Measurements from ENCODE around the gene SUSD1. TPM values are rescaled to one million over a fixed set of nuclear protein-coding genes. Genes with fewer than 3 reads are reported as not detected.

SUSD1 gene
- total and polyA plus RNA-seq, 2 experiments from 2014 or later: 4.2 to 8.4 TPM

DNA sequence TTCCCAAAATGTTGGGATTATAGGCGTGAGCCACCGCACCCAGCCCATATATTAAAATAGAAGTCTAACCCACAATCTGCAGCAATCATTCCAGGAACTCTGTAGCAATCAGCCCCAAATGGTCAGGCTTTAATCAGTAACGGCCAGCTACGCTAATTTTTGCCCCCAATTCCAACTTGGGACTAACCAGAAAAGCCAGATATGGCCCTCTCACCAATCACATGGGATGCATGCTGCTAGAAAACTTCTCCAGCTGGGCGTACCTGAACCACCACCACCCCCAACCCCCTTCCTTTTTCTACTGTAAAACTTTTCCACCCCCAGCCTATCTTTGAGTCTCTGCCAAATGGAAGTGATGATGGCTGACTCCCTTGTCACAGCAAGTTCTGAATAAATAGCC is 4.1 kb downstream of the SUSD1 start:
- no peak overlapping the region for H3K4me2 ChIP-seq (ENCODE audit: unreplicated experiment)
- no peak overlapping the region for H3K4me3 ChIP-seq
- H3K79me2 ChIP-seq (ENCODE audit: insufficient read depth): no peaks in the 10 kb centered on the region
- no peak overlapping the region for H3K27ac ChIP-seq
- in situ Hi-C loops (cut with MboI): no loop called here
- no peak overlapping the region for H3K9ac ChIP-seq
- no peaks in the 10 kb centered on the region for H4K20me1 ChIP-seq (ENCODE audit: insufficient read depth)
- H2AFZ ChIP-seq: no peak overlapping the region
- no peaks in the 10 kb centered on the region for H3K27me3 ChIP-seq (replicated peaks; ENCODE audit: insufficient read depth)
- no peaks in the 10 kb centered on the region for H3K9me2 ChIP-seq (ENCODE audit: insufficient read depth)
- no peaks in the 10 kb centered on the region for H3K36me3 ChIP-seq (ENCODE audit: low read depth)
- 95 to 97% methylated on average over 5 of the region's 5 CpGs for WGBS, 2 experiments (ENCODE audit: low coverage in 1 of 2, low lambda C conversion rate in 2 of 2, missing lambda C conversion rate in 2 of 2)
- DNase-seq: no peak
- peaks cover 6% of the 10 kb centered on the region; the same call in 1 of the 2 replicates for H3K4me1 ChIP-seq (ENCODE audit: insufficient read depth)
- no peaks in the 10 kb centered on the region for H3F3A ChIP-seq (ENCODE audit: insufficient read depth)
- no peak for TF ChIP-seq EZH2phosphoT487 (IDR thresholded peaks at IDR 0.05; ENCODE audit: insufficient read depth, low read depth)
- TF ChIP-seq EZH2 (IDR thresholded peaks at IDR 0.05; ENCODE audit: insufficient read depth, poor library complexity, severe bottlenecking): no peak
- H3K9me3 ChIP-seq (ENCODE audit: low read depth): no peaks in the 10 kb centered on the region

GRCh38 chr9:112170235-112170634 is 4.9 kb downstream of the SUSD1 start:
- Histone ChIP-seq H3K36me3 (ENCODE audit: low read depth) (no peaks in the 10 kb centered on the region), H3K4me1 (ENCODE audit: insufficient read depth) (peaks cover 6% of the 10 kb centered on the region; the same call in 1 of the 2 replicates), H4K20me1 (ENCODE audit: insufficient read depth) (no peaks in the 10 kb centered on the region), H3F3A (ENCODE audit: insufficient read depth) (no peaks in the 10 kb centered on the region), H2AFZ (no peak overlapping the region), H3K4me3 (no peak overlapping the region), H3K27ac (no peak overlapping the region), H3K9me3 (ENCODE audit: low read depth) (no peaks in the 10 kb centered on the region), H3K27me3 (replicated peaks; ENCODE audit: insufficient read depth) (no peaks in the 10 kb centered on the region), H3K79me2 (ENCODE audit: insufficient read depth) (no peaks in the 10 kb centered on the region), H3K9me2 (ENCODE audit: insufficient read depth) (no peaks in the 10 kb centered on the region), H3K9ac (no peak overlapping the region), H3K4me2 (ENCODE audit: unreplicated experiment) (no peak overlapping the region)
- WGBS, 2 experiments (ENCODE audit: low coverage in 1 of 2, low lambda C conversion rate in 2 of 2, missing lambda C conversion rate in 2 of 2): 92 to 95% methylated on average over 4 of the region's 4 CpGs
- in situ Hi-C loops (cut with MboI): no loop called here
- DNase-seq: no peak
- TF ChIP-seq EZH2 (IDR thresholded peaks at IDR 0.05; ENCODE audit: insufficient read depth, poor library complexity, severe bottlenecking) (no peak), EZH2phosphoT487 (IDR thresholded peaks at IDR 0.05; ENCODE audit: insufficient read depth, low read depth) (no peak)

DNA sequence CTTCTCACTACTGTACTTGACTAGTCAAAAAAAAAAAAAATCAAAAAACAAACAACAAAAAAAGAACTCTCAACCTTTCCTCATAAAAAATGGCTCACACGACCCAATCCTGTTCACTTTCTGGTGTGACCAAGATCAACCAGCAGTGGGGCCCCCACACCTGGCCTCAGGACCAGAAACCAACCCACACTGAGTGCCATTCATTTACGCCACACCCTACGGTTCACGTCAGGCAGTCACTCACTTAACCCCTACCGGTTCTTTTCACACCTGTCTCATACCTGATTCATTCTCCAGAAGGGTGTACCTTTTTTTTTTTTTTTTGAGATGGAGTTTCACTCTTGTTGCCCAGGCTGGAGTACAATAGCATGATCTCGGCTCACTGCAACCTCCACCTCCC is 5.7 kb downstream of the SUSD1 start:
- no peaks in the 10 kb centered on the region for H3K9me2 ChIP-seq (ENCODE audit: insufficient read depth)
- no peak overlapping the region for H3K4me3 ChIP-seq
- no peaks in the 10 kb centered on the region for H3K27me3 ChIP-seq (replicated peaks; ENCODE audit: insufficient read depth)
- no peak overlapping the region for H3K4me2 ChIP-seq (ENCODE audit: unreplicated experiment)
- H3K9me3 ChIP-seq (ENCODE audit: low read depth): no peaks in the 10 kb centered on the region
- H3K36me3 ChIP-seq (ENCODE audit: low read depth): no peaks in the 10 kb centered on the region
- H2AFZ ChIP-seq: no peak overlapping the region
- H3K9ac ChIP-seq: no peak overlapping the region
- H3K4me1 ChIP-seq (ENCODE audit: insufficient read depth): peaks cover 5% of the 10 kb centered on the region; the same call in 1 of the 2 replicates
- no peak overlapping the region for H3K27ac ChIP-seq
- in situ Hi-C loops (cut with MboI): no loop called here
- WGBS, 2 experiments (ENCODE audit: low coverage in 1 of 2, low lambda C conversion rate in 2 of 2, missing lambda C conversion rate in 2 of 2): 97 to 99% methylated on average over 6 of the region's 6 CpGs
- no peaks in the 10 kb centered on the region for H3K79me2 ChIP-seq (ENCODE audit: insufficient read depth)
- H4K20me1 ChIP-seq (ENCODE audit: insufficient read depth): no peaks in the 10 kb centered on the region
- no peaks in the 10 kb centered on the region for H3F3A ChIP-seq (ENCODE audit: insufficient read depth)
- no peak for TF ChIP-seq EZH2 (IDR thresholded peaks at IDR 0.05; ENCODE audit: insufficient read depth, poor library complexity, severe bottlenecking)
- no peak for TF ChIP-seq EZH2phosphoT487 (IDR thresholded peaks at IDR 0.05; ENCODE audit: insufficient read depth, low read depth)
- DNase-seq: no peak

DNA sequence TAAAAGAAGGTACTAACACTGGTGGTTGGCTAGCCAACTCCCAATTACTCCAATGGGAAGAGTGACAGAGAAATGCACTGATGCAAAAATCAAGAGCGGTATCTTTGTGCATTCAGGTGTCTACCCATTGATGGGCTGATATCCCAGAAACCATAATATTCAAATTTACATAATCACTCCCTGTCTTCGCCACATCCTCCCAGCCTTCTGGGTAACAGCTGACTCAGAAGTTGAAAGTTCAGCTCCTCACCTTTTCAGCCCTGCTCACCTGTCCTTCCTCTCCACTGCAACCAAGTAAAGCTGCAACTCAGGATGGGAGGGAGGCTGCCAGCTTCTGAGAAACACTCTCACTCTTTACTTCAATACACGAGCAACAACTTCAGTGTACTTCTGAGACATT is 6.9 kb downstream of the SUSD1 start:
- no peaks in the 10 kb centered on the region for H3K36me3 ChIP-seq (ENCODE audit: low read depth)
- no peak overlapping the region for H3K4me3 ChIP-seq
- DNase-seq: no peak
- TF ChIP-seq EZH2phosphoT487 (IDR thresholded peaks at IDR 0.05; ENCODE audit: insufficient read depth, low read depth) (no peak), EZH2 (IDR thresholded peaks at IDR 0.05; ENCODE audit: insufficient read depth, poor library complexity, severe bottlenecking) (no peak)
- H3K27ac ChIP-seq: no peak overlapping the region
- no peaks in the 10 kb centered on the region for H3K9me3 ChIP-seq (ENCODE audit: low read depth)
- in situ Hi-C loops (cut with MboI): no loop called here
- no peak overlapping the region for H2AFZ ChIP-seq
- no peaks in the 10 kb centered on the region for H3K4me1 ChIP-seq (ENCODE audit: insufficient read depth)
- 95 to 100% methylated on average over 3 of the region's 3 CpGs for WGBS, 2 experiments (ENCODE audit: low coverage in 1 of 2, low lambda C conversion rate in 2 of 2, missing lambda C conversion rate in 2 of 2)
- no peaks in the 10 kb centered on the region for H3K9me2 ChIP-seq (ENCODE audit: insufficient read depth)
- H3F3A ChIP-seq (ENCODE audit: insufficient read depth): no peaks in the 10 kb centered on the region
- H4K20me1 ChIP-seq (ENCODE audit: insufficient read depth): no peaks in the 10 kb centered on the region
- no peak overlapping the region for H3K9ac ChIP-seq
- no peak overlapping the region for H3K4me2 ChIP-seq (ENCODE audit: unreplicated experiment)
- H3K79me2 ChIP-seq (ENCODE audit: insufficient read depth): no peaks in the 10 kb centered on the region
- no peaks in the 10 kb centered on the region for H3K27me3 ChIP-seq (replicated peaks; ENCODE audit: insufficient read depth)
